GM18868 (cell line): ENCODE results near the gene ASCC3.
"Not testable (repeated sequence)": the region's sequence is repeated elsewhere in the genome, so short reads cannot be mapped to it uniquely, and the experiment has no call there.

Experiments used
- ATAC-seq: cut with Tn5 transposase; IDR thresholded peaks from one replicate; pipeline ENCODE4 v1.9.1; 2021; ENCODE audit warnings: mild to moderate bottlenecking, moderate library complexity; ENCODE audit not compliant: unreplicated experiment

The ASCC3 gene

DNA sequence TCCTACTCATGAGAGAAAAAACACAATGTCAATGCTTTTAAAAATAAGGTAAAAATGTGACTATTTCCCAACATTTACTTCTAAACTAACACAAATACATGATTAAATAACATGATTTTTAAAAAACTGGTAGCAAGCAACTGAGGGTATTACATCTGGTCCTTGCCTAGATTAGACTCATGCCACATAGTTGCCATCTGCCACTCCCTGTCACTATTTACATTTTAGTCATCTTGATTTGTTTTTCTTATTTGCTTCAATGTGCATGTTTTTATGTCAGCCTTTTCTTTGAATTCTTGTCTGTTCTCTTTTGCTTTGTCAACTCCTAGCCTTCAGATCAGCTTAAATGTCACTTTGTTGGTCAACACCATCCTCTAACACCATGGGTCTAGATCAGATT lies 209.4 kb downstream of the ASCC3 start:
- ATAC-seq: no peak

DNA sequence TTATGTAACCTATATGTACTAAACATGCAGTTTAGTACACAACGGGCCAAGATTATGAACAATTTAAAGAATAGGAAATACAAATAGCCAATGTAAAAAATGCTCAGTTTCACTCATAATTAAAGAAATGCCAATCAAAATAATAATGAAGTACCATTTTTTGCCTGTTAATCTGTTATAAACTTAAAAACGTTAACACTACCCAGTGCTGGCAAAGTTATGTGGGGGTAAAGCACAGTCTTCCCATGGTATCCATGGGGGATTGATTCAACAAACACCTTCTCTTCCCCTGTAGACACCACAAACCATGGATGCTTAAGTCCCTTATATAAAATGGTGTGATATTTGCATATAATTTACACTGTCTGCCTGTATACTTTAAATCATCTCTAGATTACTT lies 211.1 kb downstream of the ASCC3 start:
- ATAC-seq: no peak

DNA sequence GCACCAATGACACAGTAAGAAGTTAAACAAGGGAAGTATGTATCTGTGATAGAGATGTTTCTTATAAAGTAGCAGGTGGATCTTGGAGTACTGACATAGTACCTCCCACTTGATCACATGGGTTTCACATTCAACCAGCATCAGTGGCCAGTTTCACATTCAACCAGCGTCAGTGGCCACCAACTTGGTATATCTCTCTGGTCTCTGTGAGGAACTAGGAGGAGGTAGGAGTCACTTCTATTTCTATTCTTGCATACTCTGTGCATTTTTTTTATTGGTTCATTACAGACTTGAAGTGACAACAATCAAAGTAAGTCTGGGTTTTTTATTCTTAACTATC lies 216.1 kb downstream of the ASCC3 start:
- peak; percentile 97 for ATAC-seq

GRCh38 chr6:100664274-100665040 lies 216.7 kb downstream of the ASCC3 start:
- ATAC-seq: peak; percentile 44

DNA sequence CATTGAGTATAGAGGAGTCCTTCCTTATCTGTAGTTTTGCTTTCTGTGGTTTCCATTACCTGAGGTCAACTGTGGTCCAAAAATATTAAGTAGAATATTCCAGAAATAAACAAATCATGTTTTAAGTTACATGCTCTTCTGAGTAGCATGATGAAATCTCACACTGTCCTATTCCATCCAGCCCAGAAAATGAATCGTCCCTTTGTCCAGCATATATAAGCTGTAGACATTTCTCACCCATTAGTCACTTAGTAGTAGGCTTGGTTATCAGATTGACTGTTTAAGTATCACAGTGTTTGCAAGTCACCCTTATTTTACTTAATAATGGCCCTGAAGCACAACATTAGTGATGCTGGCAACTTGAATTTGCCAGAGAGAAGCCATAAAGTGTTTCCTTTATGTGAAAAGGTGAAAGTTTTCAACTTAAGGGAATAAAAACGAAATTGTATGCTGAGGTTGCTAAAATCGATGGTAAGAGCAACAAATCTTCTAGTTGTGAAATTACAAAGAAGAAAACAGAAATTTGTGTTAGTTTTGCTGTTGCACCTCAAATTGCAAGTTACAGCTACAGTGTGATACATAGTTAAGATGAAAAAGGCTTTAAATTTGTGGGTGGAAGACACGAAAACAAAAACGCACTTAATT lies 217.8 kb downstream of the ASCC3 start:
- no peak for ATAC-seq

- no peak for ATAC-seq
These were observed 218.9 kb downstream of the ASCC3 start for GRCh38 chr6:100662264-100662663.

- no peak for ATAC-seq
These were observed 222.6 kb downstream of the ASCC3 start for GRCh38 chr6:100658486-100658885.

DNA sequence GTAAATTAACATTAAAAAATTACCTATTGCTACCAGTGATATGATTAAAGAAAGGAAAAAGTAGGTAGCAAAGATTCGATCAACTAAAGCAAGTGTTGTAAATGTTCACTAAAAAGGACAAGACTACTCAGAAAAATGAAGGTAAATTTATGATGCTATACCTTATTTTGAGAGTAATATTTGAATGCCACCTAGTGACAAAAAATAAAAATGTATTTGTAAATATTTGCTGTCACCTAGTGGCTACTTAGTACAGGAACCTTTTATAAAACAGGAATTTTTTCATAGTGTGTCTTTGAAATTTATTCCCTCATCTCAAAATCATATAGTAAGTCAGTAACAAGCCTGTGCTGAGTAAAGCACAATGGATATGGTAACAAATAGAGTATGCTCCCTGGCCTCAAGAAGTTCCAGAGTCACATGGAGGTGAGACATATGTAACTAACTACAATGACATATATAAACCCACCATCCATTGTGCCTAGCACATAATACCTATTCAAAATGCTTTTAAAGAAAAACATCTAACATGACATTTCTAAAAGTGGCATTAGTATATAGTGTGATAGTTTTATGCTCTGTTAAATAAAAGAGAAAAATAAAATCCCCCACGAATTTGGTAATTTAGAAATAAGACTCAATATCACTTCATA lies 223.3 kb downstream of the ASCC3 start:
- ATAC-seq: peak; percentile 88

GRCh38 chr6:100641147-100641546 lies 240.0 kb downstream of the ASCC3 start:
- ATAC-seq: not testable (repeated sequence)

GRCh38 chr6:100633096-100633777 lies 247.9 kb downstream of the ASCC3 start:
- ATAC-seq: no peak

DNA sequence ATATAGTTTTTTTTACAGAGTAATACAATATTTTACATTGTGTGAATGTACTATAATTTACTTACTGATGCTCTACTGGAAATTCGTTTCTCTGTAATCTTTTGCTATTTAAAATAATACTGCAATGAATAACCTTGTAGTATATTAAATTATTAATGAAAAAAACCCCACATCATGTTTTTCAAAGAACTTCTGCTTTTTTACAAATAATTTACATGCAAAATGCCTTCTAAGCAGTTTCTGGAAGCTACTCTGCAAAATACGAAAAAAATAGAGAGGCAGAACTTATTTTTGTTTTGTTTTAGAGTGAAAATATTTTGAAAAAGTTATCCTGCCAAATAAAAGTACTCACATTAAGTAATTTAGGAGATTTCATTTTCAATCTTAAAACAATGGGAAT lies 250.6 kb downstream of the ASCC3 start:
- ATAC-seq: no peak

- no peak for ATAC-seq
These were observed 253.0 kb downstream of the ASCC3 start for GRCh38 chr6:100627911-100628758.

DNA sequence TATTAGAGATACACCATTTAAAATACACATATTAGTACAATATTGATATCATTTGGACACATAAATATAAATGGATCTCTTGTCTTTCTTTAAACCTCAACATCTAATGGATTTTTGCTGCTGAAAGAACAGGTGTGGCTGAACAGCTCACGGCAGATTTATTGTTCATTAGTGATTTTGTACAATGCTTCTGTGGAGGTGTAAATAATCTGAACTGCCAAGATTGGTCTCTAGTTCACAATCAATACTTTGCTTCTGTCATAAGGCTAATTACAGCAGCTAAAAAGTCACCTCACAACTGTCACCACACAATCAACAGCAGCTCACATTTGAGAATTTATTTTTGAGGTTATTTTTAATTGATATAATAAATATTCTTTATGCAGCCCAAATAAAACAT lies 254.4 kb downstream of the ASCC3 start:
- ATAC-seq: no peak

DNA sequence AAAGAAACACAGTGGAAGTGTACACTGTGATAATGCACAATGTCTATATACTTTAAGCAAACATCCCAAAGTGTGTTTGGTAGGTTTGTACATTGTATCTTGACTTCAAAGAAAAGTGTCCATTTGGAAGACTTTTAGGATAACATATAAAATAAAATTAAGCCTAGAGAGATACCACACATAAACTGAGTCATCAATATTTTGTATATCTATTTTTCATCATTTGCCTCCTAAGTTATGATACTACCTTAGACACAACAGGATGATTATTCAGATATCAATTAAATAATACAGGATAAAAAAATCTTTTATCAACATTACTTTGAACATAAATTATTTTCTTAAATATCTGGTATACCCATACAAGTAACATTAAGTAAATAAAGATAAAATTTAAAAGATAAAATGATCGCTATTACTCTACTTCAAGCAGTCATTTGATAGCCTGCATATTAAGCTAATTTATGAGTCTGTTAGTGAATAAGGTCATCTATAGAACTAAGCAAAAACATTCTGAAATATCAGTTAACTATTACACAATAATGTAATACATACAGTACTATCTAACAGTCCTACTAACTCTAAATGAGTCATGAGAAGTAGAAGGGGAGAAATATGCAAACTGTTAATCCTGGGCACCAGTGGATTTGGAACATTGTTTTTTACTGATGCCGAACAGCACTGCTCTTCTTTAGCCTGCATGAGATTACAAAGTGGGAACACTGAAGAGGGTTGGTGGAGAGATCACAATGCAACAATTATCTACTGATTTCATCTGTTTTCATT lies 258.0 kb downstream of the ASCC3 start:
- ATAC-seq: no peak

DNA sequence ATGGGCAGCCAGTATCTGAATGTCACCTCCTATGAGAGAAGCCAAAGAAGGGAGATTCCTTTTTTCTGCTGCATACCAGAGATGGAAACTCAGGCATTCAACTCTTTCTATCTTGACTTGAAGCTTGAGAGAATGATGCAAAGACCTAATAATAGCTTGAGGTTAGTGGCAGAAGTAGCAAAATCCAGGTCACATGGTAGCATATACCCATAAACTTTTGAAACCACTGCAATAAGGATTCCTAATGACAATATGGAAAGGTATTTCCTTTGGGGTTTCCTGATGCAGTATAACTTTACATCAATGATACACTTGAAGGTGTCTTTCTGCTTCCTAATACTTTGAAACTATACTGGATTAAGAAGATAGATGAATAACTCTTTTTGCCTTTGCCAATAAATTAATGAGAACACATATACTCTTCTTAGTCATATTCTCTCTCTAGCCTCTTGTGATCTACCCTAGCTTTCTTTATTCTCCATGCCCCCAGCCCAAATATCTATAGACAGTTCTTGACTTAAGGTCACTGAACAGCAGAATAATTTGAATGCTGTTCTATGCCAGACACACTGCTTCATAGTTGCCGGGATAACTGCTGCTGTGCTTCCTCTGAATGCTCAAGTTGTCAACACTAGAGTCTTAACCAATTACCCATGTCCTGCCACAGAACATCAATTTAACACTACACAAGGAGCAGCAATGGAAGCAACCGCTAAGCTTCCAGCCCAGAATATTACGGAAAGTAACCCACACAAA lies 260.9 kb downstream of the ASCC3 start:
- no peak for ATAC-seq

DNA sequence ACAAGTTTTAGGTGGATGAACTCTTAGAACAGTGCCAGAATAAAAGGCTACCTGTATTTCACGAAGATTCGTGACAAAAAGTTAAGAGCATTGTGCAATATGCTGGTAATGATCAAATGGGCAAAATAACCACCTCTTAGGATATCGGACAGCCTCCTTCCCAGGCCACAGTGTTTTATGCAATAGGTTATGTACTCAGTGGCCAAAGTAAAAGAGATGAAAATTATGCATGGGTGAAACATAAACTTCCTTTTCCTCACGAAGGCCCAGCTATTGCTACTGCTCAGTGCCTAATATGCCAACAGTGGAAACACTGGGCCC lies 262.8 kb downstream of the ASCC3 start:
- ATAC-seq: no peak

- peak; percentile 93 for ATAC-seq
These were observed 263.3 kb downstream of the ASCC3 start for GRCh38 chr6:100617633-100618350.

DNA sequence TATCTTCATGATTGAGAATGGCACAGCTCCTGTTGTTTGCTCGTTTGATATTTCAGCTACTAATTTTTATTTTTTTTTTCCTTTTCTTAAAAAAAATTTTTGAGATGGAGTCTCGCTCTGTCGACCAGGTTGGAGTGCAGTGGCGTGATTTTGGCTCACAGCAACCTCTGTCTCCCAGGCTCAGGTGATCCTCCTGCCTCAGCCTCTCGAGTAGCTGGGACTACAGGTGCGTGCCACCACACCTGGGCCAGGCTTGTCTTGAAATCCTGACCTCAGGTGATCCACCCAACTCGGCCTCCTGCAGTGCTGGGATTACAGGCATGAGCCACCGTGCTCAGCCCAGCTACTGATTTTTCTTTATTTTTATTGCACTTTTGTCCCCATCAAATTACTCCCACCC lies 266.2 kb downstream of the ASCC3 start:
- ATAC-seq: no peak

GRCh38 chr6:100614386-100614785 lies 266.7 kb downstream of the ASCC3 start:
- no peak for ATAC-seq
